ENCODE results near the gene CYP4F3. TPM values are rescaled to one million over a fixed set of nuclear protein-coding genes. Genes with fewer than 3 reads are reported as not detected.

CYP4F3 gene
- total RNA-seq, 1 donor from 2014 or later, result 0.56 TPM

DNA sequence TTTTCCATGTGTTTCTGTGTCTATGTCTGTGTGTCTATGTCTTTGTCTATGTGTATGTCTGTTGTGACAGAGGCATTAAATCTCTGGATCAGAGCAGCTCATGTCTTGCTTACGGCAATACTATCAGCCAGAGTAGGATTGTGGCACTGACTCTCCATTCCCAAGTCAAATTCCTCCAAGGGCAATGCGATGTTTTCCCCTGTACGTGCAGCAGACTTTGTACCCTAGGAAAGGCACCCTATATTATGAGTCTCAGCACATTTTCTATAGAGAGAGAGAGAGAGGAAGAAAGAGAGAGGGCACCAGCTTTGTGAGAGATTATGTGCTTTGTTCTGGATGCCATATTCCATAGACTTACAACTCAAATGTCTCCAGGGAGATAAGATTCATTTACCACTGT is 11.1 kb downstream of the CYP4F3 start:
- Mint-ChIP-seq H3K27ac (no peak overlapping the region), H3K36me3 (no peaks in the 10 kb centered on the region), H3K9me3 (peaks cover 12% of the 10 kb centered on the region), H3K4me3 (no peak overlapping the region), H3K27me3 (no peaks in the 10 kb centered on the region), H3K4me1 (ENCODE audit: unreplicated experiment) (no peaks in the 10 kb centered on the region)
- TF ChIP-seq, protein P1, sequence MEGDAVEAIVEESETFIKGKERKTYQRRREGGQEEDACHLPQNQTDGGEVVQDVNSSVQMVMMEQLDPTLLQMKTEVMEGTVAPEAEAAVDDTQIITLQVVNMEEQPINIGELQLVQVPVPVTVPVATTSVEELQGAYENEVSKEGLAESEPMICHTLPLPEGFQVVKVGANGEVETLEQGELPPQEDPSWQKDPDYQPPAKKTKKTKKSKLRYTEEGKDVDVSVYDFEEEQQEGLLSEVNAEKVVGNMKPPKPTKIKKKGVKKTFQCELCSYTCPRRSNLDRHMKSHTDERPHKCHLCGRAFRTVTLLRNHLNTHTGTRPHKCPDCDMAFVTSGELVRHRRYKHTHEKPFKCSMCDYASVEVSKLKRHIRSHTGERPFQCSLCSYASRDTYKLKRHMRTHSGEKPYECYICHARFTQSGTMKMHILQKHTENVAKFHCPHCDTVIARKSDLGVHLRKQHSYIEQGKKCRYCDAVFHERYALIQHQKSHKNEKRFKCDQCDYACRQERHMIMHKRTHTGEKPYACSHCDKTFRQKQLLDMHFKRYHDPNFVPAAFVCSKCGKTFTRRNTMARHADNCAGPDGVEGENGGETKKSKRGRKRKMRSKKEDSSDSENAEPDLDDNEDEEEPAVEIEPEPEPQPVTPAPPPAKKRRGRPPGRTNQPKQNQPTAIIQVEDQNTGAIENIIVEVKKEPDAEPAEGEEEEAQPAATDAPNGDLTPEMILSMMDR (conservative IDR thresholded peaks at IDR 0.05), result no peak
- DNase-seq (ENCODE audit: extremely low spot score, unreplicated experiment), result no peak

DNA sequence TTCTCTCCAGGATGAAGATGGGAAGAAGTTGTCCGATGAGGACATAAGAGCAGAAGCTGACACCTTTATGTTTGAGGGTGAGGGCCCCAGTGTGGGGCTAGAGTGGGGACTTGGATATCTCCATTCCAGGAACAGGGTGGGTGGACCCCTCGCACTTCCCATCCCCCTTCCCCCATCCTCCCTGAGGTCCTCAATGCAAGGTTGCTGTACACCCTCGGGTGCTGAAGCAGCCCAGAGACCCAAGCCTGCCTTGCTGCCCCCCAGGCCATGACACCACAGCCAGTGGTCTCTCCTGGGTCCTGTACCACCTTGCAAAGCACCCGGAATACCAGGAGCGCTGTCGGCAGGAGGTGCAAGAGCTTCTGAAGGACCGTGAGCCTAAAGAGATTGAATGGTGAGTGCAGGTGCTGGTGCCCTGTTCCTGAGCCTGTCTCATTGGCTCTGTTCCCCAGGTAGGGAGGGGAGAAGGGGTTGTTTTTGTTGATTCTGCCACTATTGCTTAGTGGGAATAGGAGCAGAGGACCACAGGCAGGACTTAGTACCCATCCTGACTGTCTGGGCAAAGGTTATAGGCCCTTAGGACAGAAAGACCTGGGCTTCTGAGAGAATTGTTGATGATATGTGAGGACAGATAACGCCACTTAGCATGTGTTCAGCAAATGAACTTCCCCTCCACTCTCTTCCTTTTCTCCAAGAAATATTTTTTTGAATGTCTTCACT is 12.0 kb downstream of the CYP4F3 start:
- no peak for DNase-seq (ENCODE audit: extremely low spot score, unreplicated experiment)
- TF ChIP-seq, protein P1 (conservative IDR thresholded peaks at IDR 0.05), result no peak
- H3K4me1 Mint-ChIP-seq (ENCODE audit: unreplicated experiment), result no peaks in the 10 kb centered on the region
- H3K36me3 Mint-ChIP-seq, result no peaks in the 10 kb centered on the region
- H3K4me3 Mint-ChIP-seq, result no peak overlapping the region
- no peaks in the 10 kb centered on the region for H3K27me3 Mint-ChIP-seq
- H3K27ac Mint-ChIP-seq, result no peak overlapping the region
- peaks cover 12% of the 10 kb centered on the region for H3K9me3 Mint-ChIP-seq

DNA sequence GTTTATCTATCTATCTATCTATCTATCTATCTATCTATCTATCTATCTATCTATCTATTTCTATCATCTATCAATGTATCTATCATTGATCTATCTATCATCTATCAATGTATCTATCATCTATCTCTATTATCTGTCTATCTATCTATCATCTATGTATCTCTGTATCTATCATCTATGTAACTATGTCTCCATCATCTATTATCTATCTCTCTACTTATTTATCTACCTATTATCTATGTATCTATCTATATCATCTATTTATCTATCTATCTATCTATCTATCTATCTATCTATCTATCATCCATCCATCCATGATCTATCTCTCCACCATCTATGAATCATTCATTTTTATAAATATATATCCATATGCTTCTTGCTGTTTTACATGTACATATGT is 15.8 kb downstream of the CYP4F3 start:
- Mint-ChIP-seq H3K4me3 (no peak overlapping the region), H3K27me3 (no peaks in the 10 kb centered on the region), H3K9me3 (no peaks in the 10 kb centered on the region), H3K4me1 (ENCODE audit: unreplicated experiment) (no peaks in the 10 kb centered on the region), H3K36me3 (no peaks in the 10 kb centered on the region), H3K27ac (no peak overlapping the region)
- DNase-seq (ENCODE audit: extremely low spot score, unreplicated experiment), result no peak
- TF ChIP-seq, protein P1 (conservative IDR thresholded peaks at IDR 0.05), result no peak

DNA sequence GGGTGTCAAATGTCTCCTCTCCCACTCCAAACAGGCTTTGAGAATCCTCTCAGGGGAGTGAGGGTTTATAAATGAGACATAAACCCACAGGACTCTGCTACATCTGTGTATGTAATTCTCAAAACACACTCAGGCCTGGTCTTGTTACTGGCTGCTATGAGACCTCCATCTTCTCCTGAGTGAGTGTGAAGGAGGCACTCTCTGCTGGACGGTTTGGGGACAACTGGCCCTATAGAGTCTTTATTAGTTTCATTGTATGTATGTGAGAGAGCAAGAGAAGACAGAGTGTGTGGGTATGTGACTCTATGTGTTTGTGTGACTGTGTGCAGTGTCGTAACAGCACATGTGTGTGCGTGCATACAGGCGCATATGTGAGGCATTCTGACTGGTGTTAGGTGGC is 22.6 kb downstream of the CYP4F3 start:
- H3K4me3 Mint-ChIP-seq, result no peak overlapping the region
- H3K27me3 Mint-ChIP-seq, result no peaks in the 10 kb centered on the region
- no peaks in the 10 kb centered on the region for H3K36me3 Mint-ChIP-seq
- TF ChIP-seq, protein P1 (conservative IDR thresholded peaks at IDR 0.05), result no peak
- H3K4me1 Mint-ChIP-seq (ENCODE audit: unreplicated experiment), result no peaks in the 10 kb centered on the region
- H3K9me3 Mint-ChIP-seq, result no peaks in the 10 kb centered on the region
- H3K27ac Mint-ChIP-seq, result no peak overlapping the region
- no peak for DNase-seq (ENCODE audit: extremely low spot score, unreplicated experiment)

DNA sequence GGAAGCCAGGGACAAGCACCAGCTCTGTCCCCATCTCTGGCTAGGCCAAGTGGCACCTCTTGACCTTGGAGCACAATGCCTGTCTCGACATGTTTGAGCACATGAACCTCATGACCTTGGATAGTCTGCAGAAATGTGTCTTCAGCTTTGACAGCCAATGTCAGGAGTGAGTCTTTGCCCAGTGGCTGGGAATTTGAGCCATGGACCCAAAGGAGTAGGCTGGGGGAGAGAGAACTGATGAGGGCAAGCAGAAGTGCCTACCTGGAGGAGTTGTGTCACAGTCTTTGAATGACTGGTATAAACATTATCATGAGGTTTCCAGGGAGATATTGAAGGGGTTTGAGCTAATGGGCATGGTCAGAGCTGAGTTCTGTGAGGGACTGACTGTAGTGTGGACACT is 25.5 kb downstream of the CYP4F3 start:
- no peaks in the 10 kb centered on the region for H3K9me3 Mint-ChIP-seq
- no peak overlapping the region for H3K27ac Mint-ChIP-seq
- no peaks in the 10 kb centered on the region for H3K27me3 Mint-ChIP-seq
- TF ChIP-seq, protein P1 (conservative IDR thresholded peaks at IDR 0.05), result no peak
- H3K4me1 Mint-ChIP-seq (ENCODE audit: unreplicated experiment), result no peaks in the 10 kb centered on the region
- no peak overlapping the region for H3K4me3 Mint-ChIP-seq
- H3K36me3 Mint-ChIP-seq, result no peaks in the 10 kb centered on the region
- DNase-seq (ENCODE audit: extremely low spot score, unreplicated experiment), result no peak

Data from type B pancreatic cell (in vitro differentiated cells).